ENCODE measurements around the gene TTC3.

The TTC3 gene

DNA sequence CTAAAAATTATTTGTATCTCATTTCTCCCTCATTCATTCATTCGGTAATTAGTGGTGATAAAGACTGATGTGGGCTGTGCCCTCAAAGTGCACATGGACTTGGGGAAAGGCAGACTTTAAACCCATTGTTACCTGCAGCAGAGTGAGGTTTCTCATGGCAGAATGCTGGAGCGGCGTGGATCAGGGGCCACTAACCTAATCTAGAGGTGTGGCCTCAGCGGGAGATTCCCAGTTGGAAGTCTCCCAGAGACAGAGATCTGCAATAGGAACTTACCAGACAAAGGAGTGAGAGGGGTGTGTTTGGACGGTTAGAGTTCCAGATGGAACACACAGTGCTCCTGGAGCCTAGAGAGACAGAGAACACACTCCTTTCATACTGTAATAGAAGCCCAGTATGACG lies 120.6 kb downstream of the TTC3 start:
- TF ChIP-seq, protein P1, sequence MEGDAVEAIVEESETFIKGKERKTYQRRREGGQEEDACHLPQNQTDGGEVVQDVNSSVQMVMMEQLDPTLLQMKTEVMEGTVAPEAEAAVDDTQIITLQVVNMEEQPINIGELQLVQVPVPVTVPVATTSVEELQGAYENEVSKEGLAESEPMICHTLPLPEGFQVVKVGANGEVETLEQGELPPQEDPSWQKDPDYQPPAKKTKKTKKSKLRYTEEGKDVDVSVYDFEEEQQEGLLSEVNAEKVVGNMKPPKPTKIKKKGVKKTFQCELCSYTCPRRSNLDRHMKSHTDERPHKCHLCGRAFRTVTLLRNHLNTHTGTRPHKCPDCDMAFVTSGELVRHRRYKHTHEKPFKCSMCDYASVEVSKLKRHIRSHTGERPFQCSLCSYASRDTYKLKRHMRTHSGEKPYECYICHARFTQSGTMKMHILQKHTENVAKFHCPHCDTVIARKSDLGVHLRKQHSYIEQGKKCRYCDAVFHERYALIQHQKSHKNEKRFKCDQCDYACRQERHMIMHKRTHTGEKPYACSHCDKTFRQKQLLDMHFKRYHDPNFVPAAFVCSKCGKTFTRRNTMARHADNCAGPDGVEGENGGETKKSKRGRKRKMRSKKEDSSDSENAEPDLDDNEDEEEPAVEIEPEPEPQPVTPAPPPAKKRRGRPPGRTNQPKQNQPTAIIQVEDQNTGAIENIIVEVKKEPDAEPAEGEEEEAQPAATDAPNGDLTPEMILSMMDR (IDR thresholded peaks at IDR 0.05; ENCODE audit: control insufficient read depth, insufficient read depth, low read depth, low read length, missing control alignments): no peak
- no peak overlapping the region for H3K4me3 ChIP-seq (ENCODE audit: control insufficient read depth, low read depth, low read length)
- DNase-seq (ENCODE audit: low read depth): no peak

DNA sequence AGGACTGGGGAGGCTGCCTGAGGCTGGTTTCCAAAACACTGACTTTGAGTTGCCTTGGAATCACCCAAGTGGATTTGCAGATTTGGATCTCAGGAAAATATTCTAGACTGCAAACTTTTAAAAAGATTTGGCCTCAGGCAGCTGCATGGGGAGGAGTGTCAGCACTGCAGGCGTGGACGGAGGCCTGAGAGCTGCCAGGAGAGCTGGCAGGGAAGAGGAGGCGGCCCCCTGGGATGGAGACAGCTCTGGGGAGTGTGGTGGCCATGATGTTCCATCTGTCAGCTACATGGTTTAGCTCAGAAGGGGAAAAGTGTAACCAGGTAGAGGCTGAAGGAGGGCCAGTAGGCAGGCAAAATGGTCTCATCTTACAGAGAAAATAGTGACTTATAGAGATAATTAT lies 122.0 kb downstream of the TTC3 start:
- no peak for DNase-seq (ENCODE audit: low read depth)

DNA sequence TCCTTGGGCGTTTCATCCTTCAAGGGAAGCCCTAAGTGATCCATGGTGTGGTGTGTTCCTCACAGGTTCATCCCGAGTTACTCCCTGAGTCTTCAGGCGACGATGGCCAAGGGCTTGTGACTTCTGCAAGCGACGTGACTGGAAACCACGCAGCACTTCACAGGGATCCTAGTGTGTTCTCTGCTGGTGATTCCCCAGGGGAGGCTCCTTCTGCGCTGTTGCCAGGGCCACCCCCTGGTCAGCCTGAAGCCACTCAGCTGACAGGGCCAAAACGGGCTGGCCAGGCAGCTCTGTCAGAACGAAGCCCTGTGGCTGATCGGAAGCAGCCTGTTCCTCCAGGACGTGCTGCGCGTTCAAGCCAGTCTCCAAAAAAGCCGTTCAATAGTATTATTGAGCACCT lies 122.6 kb downstream of the TTC3 start:
- no peak for DNase-seq (ENCODE audit: low read depth)
- TF ChIP-seq, protein P1 (IDR thresholded peaks at IDR 0.05; ENCODE audit: control insufficient read depth, insufficient read depth, low read depth, low read length, missing control alignments): no peak
- no peak overlapping the region for H3K4me3 ChIP-seq (ENCODE audit: control insufficient read depth, low read depth, low read length)

More for the DNA sequence above, 122.0 kb downstream of the TTC3 start:
- TF ChIP-seq, protein P1 (IDR thresholded peaks at IDR 0.05; ENCODE audit: control insufficient read depth, insufficient read depth, low read depth, low read length, missing control alignments): no peak
- H3K4me3 ChIP-seq (ENCODE audit: control insufficient read depth, low read depth, low read length): no peak overlapping the region

DNA sequence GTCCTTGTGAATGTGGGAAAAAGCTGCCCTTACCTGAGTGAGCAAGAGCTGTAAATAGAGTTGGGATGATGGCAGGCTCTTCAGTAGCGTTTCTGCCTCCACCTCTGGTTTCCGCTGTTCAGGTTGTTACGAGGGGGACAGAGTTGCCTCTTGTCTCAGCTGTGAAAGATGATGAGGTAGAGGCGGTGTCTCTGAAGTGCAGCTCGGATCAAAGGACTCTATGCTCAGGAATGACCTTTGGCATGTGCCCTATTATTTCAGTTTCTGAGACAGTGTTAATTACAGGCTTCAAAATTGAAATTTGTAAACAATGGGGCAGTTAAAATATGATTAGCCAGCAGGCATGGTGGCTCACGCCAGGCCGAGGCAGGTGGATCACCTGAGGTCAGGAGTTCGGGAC lies 123.8 kb downstream of the TTC3 start:
- H3K4me3 ChIP-seq (ENCODE audit: control insufficient read depth, low read depth, low read length): no peak overlapping the region
- TF ChIP-seq, protein P1 (IDR thresholded peaks at IDR 0.05; ENCODE audit: control insufficient read depth, insufficient read depth, low read depth, low read length, missing control alignments): no peak
- DNase-seq (ENCODE audit: low read depth): no peak

DNA sequence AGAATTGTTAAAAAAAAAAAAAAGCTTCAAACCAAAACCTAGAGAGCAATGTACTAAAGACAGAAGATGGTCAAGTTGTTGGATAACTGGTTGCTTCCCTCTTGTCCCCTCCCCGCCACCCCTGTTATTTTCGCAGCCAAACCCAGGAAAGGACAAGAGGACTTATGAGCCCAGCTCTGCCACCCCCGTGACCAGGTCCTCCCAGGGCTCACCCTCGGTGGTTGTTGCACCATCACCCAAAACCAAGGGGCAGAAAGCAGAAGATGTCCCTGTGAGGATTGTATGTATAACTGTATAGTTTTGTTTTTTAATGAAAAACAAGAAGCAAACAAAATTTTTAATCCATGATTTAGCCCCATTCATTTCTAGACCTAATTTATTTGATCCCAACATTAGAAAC lies 124.7 kb downstream of the TTC3 start:
- TF ChIP-seq, protein P1 (IDR thresholded peaks at IDR 0.05; ENCODE audit: control insufficient read depth, insufficient read depth, low read depth, low read length, missing control alignments): no peak
- DNase-seq (ENCODE audit: low read depth): no peak
- no peak overlapping the region for H3K4me3 ChIP-seq (ENCODE audit: control insufficient read depth, low read depth, low read length)

DNA sequence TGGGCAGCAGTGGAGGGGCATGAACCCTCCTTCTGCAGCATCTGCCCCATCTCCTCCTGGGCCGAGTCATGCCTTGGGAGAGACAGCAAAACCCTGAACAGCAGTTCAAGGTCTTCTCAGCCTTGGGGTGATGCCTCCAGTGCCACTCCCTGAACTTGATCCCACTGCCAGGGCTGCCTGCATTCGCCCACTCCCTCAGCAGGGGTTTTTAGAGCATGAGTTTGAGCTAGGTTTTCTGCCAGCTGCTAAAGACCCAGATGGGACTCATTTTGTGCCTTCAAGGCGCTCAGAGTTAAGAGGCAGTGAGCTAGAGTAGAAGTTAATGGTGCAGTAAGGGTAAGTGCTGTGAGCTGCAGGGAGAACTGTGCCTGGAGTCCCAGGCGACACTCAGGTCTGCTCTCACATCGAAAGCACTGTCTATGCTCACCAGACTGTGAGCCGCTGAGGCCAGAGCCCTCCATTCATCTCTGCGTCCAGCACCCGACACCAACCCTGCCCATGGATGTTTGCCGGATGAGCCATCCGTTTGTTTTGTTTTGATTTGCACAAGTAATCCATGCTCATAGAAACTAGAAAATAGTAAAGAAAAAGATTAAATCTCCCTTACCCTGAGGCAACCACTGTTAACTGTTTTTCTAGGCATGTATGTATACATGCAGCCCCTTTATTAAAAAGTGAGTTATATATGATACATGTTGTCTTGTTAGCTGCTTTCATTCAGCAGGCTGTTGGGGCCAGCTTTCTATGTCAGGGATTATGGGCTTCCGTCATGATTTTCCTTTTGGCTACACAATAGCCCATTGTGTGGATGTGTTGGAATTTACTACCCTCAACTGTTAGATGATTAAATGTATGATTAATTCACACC lies 126.2 kb downstream of the TTC3 start:
- no peak overlapping the region for H3K4me3 ChIP-seq (ENCODE audit: control insufficient read depth, low read depth, low read length)
- TF ChIP-seq, protein P1 (IDR thresholded peaks at IDR 0.05; ENCODE audit: control insufficient read depth, insufficient read depth, low read depth, low read length, missing control alignments): no peak
- DNase-seq (ENCODE audit: low read depth): no peak
